Loucy (cell line): ENCODE results near the gene POP5.

Source experiments
- CTCF ChIP-seq: fragments of 200-600 bp; sonication (generic); conservative IDR thresholded peaks from 2 replicates; pipeline ENCODE4 v1.5.1; 2014; ENCODE audit warnings: mild to moderate bottlenecking, antibody characterized with exemption, low read length
- EZH2phosphoT487 ChIP-seq: fragments of 200-600 bp; IDR thresholded peaks from 2 replicates; pipeline ENCODE4 v1.6.1; 2018; ENCODE audit warnings: antibody characterized with exemption, mild to moderate bottlenecking, moderate library complexity, borderline replicate concordance

- TF ChIP-seq CTCF (no peak), EZH2phosphoT487 (no peak)
Measured at GRCh38 chr12:120536064-120536791, 45.0 kb downstream of the POP5 start.
